ENCODE measurements around the gene FTO. TPM values are rescaled to one million over a fixed set of nuclear protein-coding genes. Genes with fewer than 3 reads are reported as not detected.

The FTO gene
- total and polyA plus RNA-seq, 2 of the 8 experiments (the other 6 are each of a cell fraction or from before 2014, with no cell fraction given): 34.5 to 59.8 TPM

GRCh38 chr16:53721017-53721416 is 17.1 kb downstream of the FTO start (continued):
- TF ChIP-seq CHD7 (IDR thresholded peaks at IDR 0.05; ENCODE audit: insufficient replicate concordance, low read length): no peak
- TF ChIP-seq BACH1 (IDR thresholded peaks at IDR 0.05; ENCODE audit: low read length): no peak
- TF ChIP-seq TAF1 (IDR thresholded peaks at IDR 0.05; ENCODE audit: low read depth, low read length): no peak
- TF ChIP-seq ATF3 (IDR thresholded peaks at IDR 0.05; ENCODE audit: insufficient read depth, low read depth, low read length): no peak
- TF ChIP-seq SP2 (IDR thresholded peaks at IDR 0.05; ENCODE audit: low read length): no peak

All from H1 (cell line).